AG09319 (cell line): ENCODE measurements around the gene UGGT2.
A peak's percentile ranks its signal among the peaks of the same experiment; 100 is the strongest.

Experiments used
- DNase-seq: peaks from one replicate; pipeline ENCODE4 v3.0.0-alpha.2; 2010; ENCODE audit warnings: low read depth; ENCODE audit errors: extremely low read depth
- CTCF ChIP-seq: IDR thresholded peaks from 2 replicates; pipeline ENCODE4 v1.5.1; 2011; ENCODE audit warnings: low read depth, mild to moderate bottlenecking, inconsistent platforms, low read length, moderate library complexity

The UGGT2 gene

DNA sequence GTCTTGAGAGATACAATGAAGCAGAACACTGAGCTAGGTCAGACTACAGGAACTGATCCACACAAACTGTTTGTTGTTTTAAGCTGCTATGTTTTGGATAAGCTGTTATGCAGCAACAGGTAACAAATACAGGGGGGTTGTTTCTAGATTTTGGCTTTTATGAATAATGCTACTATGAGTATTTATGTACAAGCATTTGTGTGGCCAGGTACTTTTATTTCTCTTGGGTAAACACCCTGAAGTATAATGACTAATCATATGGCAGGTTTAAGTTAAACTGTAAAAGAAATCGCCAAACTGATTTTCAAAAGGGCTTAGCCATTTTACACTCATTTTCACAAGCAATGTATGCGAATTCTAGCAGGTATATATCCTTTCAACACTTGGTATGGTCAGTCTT is 210.3 kb downstream of the UGGT2 start:
- no peak for TF ChIP-seq CTCF
- no peak for DNase-seq

- no peak for DNase-seq
- TF ChIP-seq CTCF = no peak
These were observed 211.3 kb downstream of the UGGT2 start for GRCh38 chr13:95841894-95842293.

DNA sequence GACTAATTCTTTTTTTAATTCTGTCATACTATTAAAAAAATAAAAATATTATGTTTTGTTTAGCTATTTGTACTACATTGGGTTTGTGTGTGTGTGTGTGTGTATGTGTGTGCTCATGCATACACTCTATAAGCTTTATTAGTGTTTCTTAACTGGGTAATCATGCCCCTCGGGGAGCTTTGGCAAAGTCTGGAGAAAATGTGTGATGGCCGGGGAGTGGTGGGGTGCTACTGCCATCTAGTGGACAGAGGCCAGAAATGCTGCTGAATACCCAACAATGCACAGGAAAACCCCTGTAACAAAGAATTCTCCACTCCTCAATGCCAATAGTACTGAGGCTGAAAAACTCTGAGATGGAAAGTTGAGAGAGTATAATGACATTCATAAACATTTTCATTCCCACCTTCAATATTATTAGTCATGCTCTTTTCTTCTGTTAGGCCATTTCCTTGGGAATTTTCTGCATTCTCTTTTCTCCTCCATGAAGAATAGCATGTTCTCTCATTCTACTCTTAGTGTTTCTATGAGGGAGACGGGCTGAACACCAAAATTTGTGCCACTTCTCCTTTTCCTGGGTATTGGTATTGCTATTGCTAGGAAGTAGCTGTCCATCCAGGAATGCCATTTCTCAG is 219.0 kb downstream of the UGGT2 start:
- peak; percentile 32 for DNase-seq
- TF ChIP-seq CTCF = peak; percentile 86

GRCh38 chr13:95833719-95834118 is 219.5 kb downstream of the UGGT2 start:
- TF ChIP-seq CTCF = no peak
- no peak for DNase-seq

DNA sequence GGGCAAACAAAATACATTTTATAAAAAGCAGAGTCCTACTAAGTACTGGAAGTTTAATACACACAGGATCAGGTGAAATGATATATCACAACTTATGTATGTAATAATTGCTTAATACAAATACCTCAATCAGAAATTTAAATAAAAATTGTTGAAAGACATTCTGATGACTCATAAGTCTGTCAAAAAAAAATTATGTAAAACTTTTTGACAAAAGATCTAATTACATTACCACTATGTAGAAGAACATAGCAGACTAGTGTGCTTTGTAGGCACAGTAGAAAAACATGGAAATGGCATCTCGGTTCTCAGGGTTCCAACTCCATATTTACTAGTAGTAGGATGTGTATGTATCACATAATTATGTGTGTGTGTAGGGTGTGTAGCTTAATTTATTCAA is 220.1 kb downstream of the UGGT2 start:
- no peak for DNase-seq
- no peak for TF ChIP-seq CTCF

DNA sequence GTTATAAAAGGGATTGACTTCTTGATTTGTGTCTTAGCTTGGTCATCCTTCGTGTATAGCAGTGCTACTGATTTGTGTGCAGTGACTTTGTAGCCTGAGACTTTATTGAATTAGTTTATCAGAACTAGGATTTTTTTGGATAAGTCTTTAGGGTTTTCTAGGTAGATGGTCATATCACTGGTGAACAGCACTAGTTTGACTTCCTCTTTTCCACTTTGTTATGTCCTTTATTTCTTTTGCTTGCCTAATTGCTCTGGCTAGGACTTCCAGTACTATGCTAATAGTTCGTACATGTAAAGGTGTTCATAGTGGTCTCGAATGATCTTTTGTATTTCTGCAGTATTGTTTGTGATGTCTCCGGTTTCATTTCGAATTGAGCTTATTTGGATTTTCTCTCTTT is 230.9 kb downstream of the UGGT2 start:
- no peak for TF ChIP-seq CTCF
- no peak for DNase-seq

DNA sequence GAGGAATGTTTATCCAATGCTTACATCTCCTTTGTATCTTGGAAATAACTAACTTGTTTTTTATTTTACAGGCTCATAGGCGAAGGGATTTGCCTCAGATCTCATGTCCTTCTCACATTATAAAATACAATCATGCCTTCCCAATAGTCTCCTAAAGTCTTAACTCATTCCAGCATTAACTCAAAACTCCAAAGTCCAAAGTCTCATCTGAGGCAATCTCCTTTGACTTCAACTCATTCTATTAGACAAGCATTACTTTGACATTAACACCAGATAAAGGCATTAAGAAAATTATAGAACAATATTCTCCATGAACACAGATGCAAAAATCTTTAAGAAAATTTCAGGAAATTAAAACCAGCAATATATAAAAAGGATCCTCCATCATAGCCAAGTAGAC is 238.7 kb downstream of the UGGT2 start:
- no peak for TF ChIP-seq CTCF
- DNase-seq = no peak
